NCI-H2081 treated with DMSO at 0.1 percent for 48 hours (cell line): Measurements from ENCODE around the gene SAFB2.

Experiments
- DNase-seq: peaks from one replicate; lab custom pipeline; 2025; lab: John Stamatoyannopoulos, UW

The SAFB2 gene

DNA sequence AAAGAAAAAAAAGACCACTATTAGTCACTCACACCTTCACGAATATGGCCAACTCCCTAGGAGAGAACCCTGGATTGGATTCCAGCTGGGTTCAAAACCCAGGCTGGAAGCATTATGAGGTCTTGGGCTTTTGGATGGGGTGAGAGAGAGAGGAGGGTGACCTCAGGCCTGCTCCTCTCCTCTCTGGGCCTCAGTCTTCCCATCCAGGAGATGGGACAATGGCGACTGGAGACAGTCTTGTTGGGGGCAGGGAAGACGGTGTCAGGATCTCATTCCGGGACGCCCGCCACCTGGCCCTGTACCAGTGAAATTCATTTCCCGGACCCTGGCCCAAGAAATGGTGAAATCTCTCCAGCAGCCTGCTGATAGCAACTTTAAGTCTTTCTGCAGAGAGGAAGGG lies 81.1 kb downstream of the SAFB2 start:
- no peak for DNase-seq

DNA sequence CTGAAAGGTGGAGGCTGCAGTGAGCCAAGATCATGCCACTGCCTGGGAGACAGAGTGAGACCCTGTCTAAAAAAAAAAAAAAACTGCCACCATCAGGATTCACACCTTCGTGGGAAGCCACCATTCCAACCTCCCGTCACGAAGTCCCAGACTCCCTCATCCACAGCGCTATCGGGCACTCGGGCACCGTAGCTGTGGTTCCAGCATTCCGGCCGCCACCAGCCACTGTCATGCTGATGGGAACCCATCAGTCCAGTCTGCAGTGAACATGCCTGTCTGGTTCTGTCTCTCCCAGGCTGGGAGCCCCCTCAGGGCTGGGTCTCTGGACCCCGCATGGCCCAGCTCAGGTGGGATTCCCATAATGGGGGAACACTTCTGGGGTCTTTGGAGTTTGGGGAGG lies 82.4 kb downstream of the SAFB2 start:
- DNase-seq, result no peak

GRCh38 chr19:5537870-5538269 lies 84.7 kb downstream of the SAFB2 start:
- DNase-seq, result no peak
